H7 (cell line): ENCODE data around the gene TGFB2. TPM values are rescaled to one million over a fixed set of nuclear protein-coding genes. Genes with fewer than 3 reads are reported as not detected.

Experiments used
- DNase-seq: peaks from one replicate; pipeline ENCODE4 v3.0.0; 2012
- H3K27me3 ChIP-seq: 2 replicates; pipeline ENCODE4 v1.6.0; 2011; ENCODE audit warnings: mild to moderate bottlenecking, low read length; ENCODE audit not compliant: control insufficient read depth, insufficient read depth
- H3K36me3 ChIP-seq: replicated peaks from 2 replicates; pipeline ENCODE4 v1.5.1; 2011; ENCODE audit warnings: low read length; ENCODE audit not compliant: control insufficient read depth, insufficient read depth
- H3K4me3 ChIP-seq: 2 replicates; pipeline ENCODE4 v1.5.1; 2011; ENCODE audit warnings: low read depth, mild to moderate bottlenecking, control low read depth, low read length, moderate library complexity; ENCODE audit not compliant: insufficient read depth
- total RNA-seq: library from RNA; depleted of rRNA; stranded (reverse); fragments of >200 nt; shearing (Covaris generic); gene quantifications from 2 replicates; pipeline ENCODE4 v1.2.3, GENCODE V29; 2014

TGFB2 gene
- total RNA-seq, 1 experiment from 2014 or later: 2.1 TPM

DNA sequence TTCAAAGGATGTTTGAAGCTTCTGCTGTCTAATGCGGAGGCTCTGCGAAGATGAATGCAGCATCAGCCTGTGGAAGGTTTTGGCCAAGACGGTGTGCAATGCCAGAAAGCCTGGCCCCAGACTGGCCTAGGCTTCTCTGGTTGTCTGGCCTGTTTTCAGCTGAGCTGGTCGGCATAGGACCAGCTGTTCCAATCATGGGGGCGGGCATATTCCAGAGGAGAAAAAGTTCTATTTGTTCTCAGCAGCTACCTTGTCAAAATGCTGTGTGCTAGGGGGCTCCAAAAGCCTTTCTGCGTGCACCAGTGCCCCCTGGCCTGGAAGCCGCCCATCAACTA is 57.6 kb downstream of the TGFB2 start:
- Histone ChIP-seq H3K4me3 (no peak overlapping the region), H3K27me3 (no peaks in the 10 kb centered on the region), H3K36me3 (no peaks in the 10 kb centered on the region)
- DNase-seq: peak; percentile 14

GRCh38 chr1:218403300-218403699 is 58.2 kb downstream of the TGFB2 start:
- Histone ChIP-seq H3K27me3 (no peaks in the 10 kb centered on the region), H3K4me3 (no peak overlapping the region), H3K36me3 (no peaks in the 10 kb centered on the region)
- no peak for DNase-seq

DNA sequence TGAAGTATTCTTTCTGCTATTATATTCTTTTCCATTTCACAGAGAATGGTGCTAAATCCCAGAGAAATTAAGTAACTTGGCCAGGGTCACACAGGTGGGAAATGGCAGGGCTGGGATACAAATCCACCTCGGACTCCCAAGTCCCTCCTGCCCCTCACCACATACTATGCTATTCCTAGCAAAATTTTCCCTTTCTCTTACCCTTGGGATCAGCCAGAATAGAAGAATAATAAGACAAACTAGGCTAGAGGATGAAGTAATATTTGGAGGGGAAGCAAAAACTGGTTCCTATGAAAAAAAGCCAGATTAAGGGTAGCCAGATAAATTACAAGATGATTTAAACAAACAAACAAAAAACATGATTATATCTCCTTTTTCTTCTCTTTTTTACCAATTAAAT is 62.5 kb downstream of the TGFB2 start:
- no peaks in the 10 kb centered on the region for H3K27me3 ChIP-seq
- H3K4me3 ChIP-seq: no peak overlapping the region
- DNase-seq: no peak
- H3K36me3 ChIP-seq: no peaks in the 10 kb centered on the region

- Histone ChIP-seq H3K27me3 (no peaks in the 10 kb centered on the region), H3K4me3 (no peak overlapping the region), H3K36me3 (no peaks in the 10 kb centered on the region)
- DNase-seq: no peak
Observed at GRCh38 chr1:218408135-218408534, 63.0 kb downstream of the TGFB2 start.

DNA sequence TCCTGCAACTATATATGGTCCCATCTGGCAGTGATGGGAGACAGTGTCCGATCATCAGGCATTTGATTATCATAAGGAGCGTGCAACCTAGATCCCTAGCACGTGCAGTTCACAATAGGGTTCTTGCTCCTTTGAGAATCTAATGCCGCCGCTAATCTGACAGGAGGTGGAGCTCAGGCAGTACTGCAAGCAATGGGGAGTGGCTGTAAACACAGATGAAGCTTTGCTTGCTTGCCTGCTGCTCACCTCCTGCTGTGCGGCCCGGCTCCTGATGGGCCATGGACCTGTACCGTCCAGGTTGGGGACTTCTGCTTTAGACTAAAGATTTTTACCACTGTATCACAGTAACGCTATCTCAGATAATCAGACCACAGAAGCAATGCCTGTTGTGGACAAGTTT is 63.8 kb downstream of the TGFB2 start:
- no peak overlapping the region for H3K4me3 ChIP-seq
- no peak for DNase-seq
- no peaks in the 10 kb centered on the region for H3K27me3 ChIP-seq
- H3K36me3 ChIP-seq: no peaks in the 10 kb centered on the region; the same call in 1 of the 2 replicates

GRCh38 chr1:218409946-218410510 is 64.9 kb downstream of the TGFB2 start:
- H3K27me3 ChIP-seq: no peaks in the 10 kb centered on the region

GRCh38 chr1:218411101-218411500 is 66.0 kb downstream of the TGFB2 start:
- Histone ChIP-seq H3K36me3 (no peaks in the 10 kb centered on the region; the same call in 1 of the 2 replicates), H3K27me3 (no peaks in the 10 kb centered on the region), H3K4me3 (no peak overlapping the region)
- DNase-seq: no peak

More at GRCh38 chr1:218409946-218410510, 64.9 kb downstream of the TGFB2 start:
- no peaks in the 10 kb centered on the region; the same call in 1 of the 2 replicates for H3K36me3 ChIP-seq
- no peak for DNase-seq
- no peak overlapping the region for H3K4me3 ChIP-seq

GRCh38 chr1:218412171-218412570 is 67.0 kb downstream of the TGFB2 start:
- H3K36me3 ChIP-seq: no peaks in the 10 kb centered on the region; the same call in 1 of the 2 replicates
- H3K27me3 ChIP-seq: no peaks in the 10 kb centered on the region

DNA sequence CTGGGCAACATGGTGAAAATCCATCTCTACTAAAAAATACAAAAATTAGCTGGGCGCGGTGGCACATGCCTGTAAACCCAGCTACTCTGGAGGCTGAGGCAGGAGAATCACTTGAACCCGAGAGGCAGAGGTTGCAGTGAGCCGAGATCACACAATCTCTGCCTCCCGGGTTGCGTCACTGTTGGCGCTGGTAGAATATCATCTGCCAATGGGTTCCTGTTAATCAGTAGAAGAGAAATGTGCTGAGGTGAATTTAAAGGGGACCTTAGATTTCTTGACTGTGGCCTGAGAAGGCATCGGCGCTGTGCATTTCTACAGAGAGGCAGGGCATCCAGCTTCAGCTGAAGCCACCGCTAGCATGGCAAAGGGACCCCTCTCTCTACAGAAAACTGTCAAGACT is 68.0 kb downstream of the TGFB2 start:
- Histone ChIP-seq H3K36me3 (no peaks in the 10 kb centered on the region; the same call in 1 of the 2 replicates), H3K4me3 (no peak overlapping the region), H3K27me3 (no peaks in the 10 kb centered on the region)
- no peak for DNase-seq

More at GRCh38 chr1:218412171-218412570, 67.0 kb downstream of the TGFB2 start:
- DNase-seq: no peak
- H3K4me3 ChIP-seq: no peak overlapping the region

DNA sequence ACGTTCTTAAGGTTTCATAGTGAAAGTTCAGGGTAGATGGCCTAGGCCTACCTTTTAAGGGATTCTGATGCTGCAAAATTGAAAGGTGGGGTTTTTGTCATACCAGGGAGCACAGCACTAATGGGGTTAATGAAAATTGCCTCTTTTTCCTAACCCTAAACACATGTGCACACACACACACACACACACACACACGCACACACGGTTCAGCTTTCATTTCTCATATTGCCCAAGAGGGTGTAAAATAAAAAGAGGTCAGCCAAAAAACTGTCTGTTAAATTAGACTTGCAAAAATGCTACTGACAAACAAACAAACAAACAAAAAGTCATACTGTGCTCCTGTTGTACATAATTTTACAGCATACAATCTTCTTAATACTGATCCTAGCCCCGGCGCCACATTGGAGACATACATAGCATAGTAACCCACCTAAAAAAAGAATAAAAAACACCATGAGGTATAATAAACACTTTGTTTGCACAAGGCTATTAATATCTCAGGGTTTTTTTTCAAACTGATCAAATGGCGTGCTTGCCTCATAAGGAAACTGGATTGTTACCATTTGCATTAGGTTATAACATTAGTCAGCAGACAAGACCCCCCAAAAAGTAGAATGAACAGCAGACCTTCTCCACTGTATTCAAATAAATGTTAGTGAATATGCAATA is 69.1 kb downstream of the TGFB2 start:
- H3K27me3 ChIP-seq: no peaks in the 10 kb centered on the region
- H3K4me3 ChIP-seq: no peak overlapping the region
- no peaks in the 10 kb centered on the region; the same call in 1 of the 2 replicates for H3K36me3 ChIP-seq
- no peak for DNase-seq

DNA sequence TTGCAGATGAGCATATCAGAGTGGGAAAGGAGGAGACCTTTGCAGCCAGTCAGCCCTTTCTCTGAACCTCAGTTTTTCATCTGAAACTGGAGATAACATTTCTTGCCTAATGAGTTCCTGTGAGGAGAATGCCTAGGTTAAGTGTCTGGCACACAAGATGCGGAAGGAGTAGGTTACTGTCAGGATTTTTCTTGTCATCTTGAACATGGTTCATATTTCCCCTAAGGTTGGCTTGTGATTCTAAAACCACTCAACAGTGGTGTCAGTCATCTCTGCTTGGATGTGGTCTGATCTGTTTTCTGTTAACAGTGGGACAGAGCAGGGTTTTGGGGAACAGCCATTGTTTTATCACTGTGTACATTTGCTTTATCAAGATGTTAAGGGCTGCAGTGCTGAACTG is 70.6 kb downstream of the TGFB2 start:
- Histone ChIP-seq H3K27me3 (no peaks in the 10 kb centered on the region), H3K36me3 (no peaks in the 10 kb centered on the region; the same call in 1 of the 2 replicates), H3K4me3 (no peak overlapping the region)
- DNase-seq: no peak

- DNase-seq: no peak
- no peaks in the 10 kb centered on the region for H3K36me3 ChIP-seq
- no peaks in the 10 kb centered on the region for H3K27me3 ChIP-seq
- H3K4me3 ChIP-seq: no peak overlapping the region
Observed at GRCh38 chr1:218421531-218421930, 76.4 kb downstream of the TGFB2 start.

DNA sequence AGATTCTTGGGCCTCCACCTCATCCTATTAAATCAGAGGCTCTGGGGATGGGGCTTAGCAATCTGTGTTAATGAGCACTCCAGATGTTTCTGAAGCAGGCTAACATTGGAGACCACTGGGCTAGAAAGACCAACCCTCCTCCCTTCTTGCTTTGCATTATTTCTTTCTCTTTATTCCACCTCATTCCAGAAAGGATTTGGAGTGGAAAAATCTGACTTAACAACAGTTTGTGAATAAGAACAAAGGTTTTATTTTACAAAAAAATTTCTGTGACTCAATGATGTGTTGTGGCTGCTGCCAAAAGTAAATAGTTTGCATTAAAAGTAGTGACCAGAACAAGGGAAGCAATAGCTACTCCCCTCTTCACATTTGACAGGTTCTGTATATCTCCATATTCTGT is 79.4 kb downstream of the TGFB2 start:
- Histone ChIP-seq H3K36me3 (no peaks in the 10 kb centered on the region), H3K27me3 (no peaks in the 10 kb centered on the region), H3K4me3 (no peak overlapping the region)
- DNase-seq: no peak

DNA sequence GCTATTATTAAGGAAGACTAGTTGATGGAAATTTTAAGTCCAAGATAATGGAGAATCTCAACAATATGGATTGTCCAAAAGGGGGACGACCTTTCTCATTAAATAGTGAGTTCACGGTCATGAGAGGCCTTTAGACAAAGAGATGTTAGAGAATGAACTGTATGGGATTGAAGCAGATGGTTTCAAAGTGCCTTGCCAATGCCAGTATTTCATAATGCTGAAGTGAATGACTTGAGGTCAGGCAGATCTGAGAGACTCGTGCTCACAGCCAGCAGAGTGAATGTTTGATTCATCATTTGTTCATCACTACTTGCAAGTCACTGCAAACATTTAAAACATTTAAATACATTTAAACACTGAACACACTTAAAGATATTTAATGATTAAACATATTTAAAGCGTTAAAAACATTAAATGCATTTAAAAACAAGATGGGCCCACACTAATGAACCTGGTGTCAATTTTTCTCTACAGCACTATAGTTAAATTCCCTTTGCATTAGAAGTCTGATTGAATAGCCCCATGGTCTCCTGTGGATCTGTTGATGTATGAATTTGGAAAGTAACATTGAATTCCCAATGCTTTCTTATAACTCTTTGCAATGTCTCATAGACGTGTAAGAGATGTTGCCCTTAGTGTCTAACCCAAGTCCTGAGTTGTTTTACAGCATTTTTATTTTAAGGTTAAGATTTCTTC is 80.7 kb downstream of the TGFB2 start:
- H3K27me3 ChIP-seq: no peaks in the 10 kb centered on the region
- DNase-seq: no peak
- no peaks in the 10 kb centered on the region for H3K36me3 ChIP-seq
- no peak overlapping the region for H3K4me3 ChIP-seq

- H3K27me3 ChIP-seq: no peaks in the 10 kb centered on the region
- no peaks in the 10 kb centered on the region for H3K36me3 ChIP-seq
- H3K4me3 ChIP-seq: no peak overlapping the region
- no peak for DNase-seq
Observed at GRCh38 chr1:218426343-218426657, 81.2 kb downstream of the TGFB2 start.
